Duodenal mucosa (tissue), 2 donors: ENCODE data around the gene MAP7D3.
"Not testable (repeated sequence)": the region's sequence is repeated elsewhere in the genome, so short reads cannot be mapped to it uniquely, and the experiment has no call there.

Experiments
- H3K27ac ChIP-seq: one replicate; pipeline ENCODE4 v1.7.0; 2013; ENCODE audit warnings: low read depth, low read length
- H3K27me3 ChIP-seq, 2 donors: one replicate each; pipeline ENCODE4 v1.7.0; 2013; ENCODE audit warnings: low read length in 2 of 2, control low read depth in 1 of 2; ENCODE audit not compliant: insufficient read depth in 2 of 2, control insufficient read depth in 1 of 2
- H3K36me3 ChIP-seq, 2 donors: one replicate each; pipeline ENCODE4 v1.7.0; 2013; ENCODE audit warnings: low read length in 2 of 2, control low read depth in 1 of 2; ENCODE audit not compliant: insufficient read depth in 2 of 2, control insufficient read depth in 1 of 2
- H3K4me1 ChIP-seq, 2 donors: one replicate each; pipeline ENCODE4 v1.7.0; 2013; ENCODE audit warnings: low read length in 2 of 2, control low read depth in 1 of 2; ENCODE audit not compliant: insufficient read depth in 2 of 2, control insufficient read depth in 1 of 2
- H3K4me3 ChIP-seq, 2 donors: one replicate each; pipeline ENCODE4 v1.7.0; 2013; ENCODE audit warnings: low read length in 2 of 2, low read depth in 1 of 2
- H3K9ac ChIP-seq, 2 donors: one replicate each; pipeline ENCODE4 v1.7.0; 2013; ENCODE audit warnings: low read length in 2 of 2, low read depth in 1 of 2
- H3K9me3 ChIP-seq, 2 donors: one replicate each; pipeline ENCODE4 v1.7.0; 2013; ENCODE audit warnings: low read length in 2 of 2, control low read depth in 1 of 2; ENCODE audit not compliant: control insufficient read depth in 1 of 2

The MAP7D3 gene

DNA sequence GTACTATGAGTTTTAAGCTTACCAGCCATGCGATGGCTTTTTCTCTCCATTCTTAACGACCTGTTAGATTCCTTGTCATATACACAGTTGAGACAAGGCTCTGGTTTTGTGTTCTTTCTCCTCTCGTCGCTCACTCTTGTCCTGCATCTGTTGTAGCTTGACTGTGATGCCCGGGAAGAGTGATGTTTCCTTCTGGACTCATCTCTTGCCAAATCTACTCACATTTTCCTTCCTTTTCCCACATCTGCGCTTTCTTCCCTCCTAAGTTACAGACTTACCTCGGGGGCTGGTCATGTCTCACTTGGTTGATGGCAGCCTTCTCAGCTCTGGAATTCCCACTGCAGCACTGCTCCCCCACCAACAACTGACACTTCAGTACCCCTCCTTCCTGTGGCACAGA lies 4.8 kb upstream of the MAP7D3 start:
- H3K4me3 ChIP-seq: no peak overlapping the region
- no peaks in the 10 kb centered on the region for H3K27me3 ChIP-seq
- no peaks in the 10 kb centered on the region for H3K4me1 ChIP-seq
- H3K9me3 ChIP-seq: no peaks in the 10 kb centered on the region
- H3K9ac ChIP-seq: no peak overlapping the region
- H3K36me3 ChIP-seq: no peaks in the 10 kb centered on the region
- no peak overlapping the region for H3K27ac ChIP-seq

DNA sequence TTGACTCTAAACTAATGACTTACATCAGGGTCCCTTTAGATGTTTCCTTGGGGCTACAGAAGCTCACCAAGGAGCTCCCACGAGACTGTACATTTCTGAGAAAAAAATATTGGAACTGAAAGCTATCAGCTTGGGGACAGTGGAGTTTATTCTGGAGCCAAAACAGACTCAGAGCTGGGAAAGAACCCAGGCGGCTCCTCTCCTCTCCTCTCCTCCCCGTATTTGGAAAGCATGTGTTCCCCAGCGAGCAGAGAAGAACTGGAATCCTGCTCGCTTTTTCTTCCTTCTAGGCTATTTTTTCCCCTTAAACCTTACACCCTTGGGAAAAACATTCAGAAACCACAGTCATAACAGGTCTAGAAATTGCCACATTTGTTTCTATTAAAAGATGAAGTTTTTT lies 4.3 kb upstream of the MAP7D3 start:
- Histone ChIP-seq H3K27ac (no peak overlapping the region), H3K36me3 (no peaks in the 10 kb centered on the region), H3K27me3 (no peaks in the 10 kb centered on the region), H3K9me3 (no peaks in the 10 kb centered on the region), H3K4me1 (no peaks in the 10 kb centered on the region), H3K4me3 (no peak overlapping the region), H3K9ac (no peak overlapping the region)

DNA sequence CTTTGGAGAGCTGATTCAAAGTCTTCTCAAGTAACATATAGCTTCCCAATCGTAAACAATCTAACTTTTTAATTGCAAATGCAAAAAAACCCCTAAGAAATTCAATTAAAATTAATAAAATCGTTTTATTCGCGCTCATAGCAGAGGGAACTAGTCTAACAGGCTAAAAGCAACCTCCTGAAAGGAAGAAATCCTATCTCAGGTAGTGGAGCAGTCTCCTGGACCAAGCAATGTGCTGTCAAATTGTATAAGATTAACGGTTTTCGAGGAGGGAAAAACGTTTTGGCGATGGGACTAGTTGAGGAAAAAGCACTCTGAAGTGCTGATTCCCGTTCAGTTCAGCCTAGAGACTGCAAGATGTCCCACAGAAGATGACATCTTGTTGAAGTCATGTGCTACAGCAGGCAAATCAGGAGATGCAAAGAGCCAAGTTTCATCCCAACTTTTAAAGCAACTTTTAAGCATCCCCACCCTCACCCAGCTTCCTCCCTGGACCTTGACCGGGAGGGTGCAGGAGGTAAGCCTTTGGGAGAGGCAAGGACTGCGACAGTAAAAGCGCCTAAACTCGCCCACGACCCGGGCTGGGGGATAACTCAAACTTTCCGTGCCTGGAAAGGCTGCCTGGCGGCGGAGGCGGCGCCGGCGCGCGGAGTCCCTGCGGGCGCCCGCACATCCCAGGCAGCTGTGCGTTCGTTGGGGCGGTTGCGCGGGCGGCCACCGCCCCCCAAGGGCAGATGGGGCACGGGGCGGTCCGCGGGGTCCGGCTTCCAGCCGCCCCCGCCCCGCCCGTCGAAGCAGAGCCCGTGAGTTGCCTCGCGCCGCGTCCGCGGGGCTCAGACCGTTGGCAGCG lies 784 bp downstream of the MAP7D3 start:
- Histone ChIP-seq H3K9ac (peak overlapping the region; percentile 10 to 32), H3K4me3 (peak overlapping the region; percentile 56 to 61), H3K27me3 (peaks cover 0 to 4% of the 10 kb centered on the region in 2 donors), H3K4me1 (peaks cover 5 to 6% of the 10 kb centered on the region in 2 donors), H3K27ac (peak overlapping the region; percentile 42), H3K36me3 (no peaks in the 10 kb centered on the region), H3K9me3 (no peaks in the 10 kb centered on the region)

DNA sequence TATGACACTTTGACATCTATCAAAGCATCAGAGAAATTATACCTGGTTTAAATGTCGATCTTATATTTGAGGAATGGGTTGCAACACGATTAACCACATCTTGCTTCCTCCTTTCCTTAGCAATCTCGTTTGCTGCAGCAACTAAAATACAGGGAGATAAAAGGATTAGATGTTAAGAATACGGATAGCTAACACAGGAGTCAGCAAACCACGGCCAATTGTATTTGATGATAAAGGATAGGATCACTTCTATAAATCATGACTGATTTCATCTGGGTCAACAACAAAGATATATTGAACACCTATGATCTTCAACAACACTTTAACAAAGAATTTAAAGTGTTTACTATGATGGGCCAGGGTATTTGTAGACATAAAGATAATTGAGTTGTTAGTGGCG lies 5.0 kb downstream of the MAP7D3 start:
- Histone ChIP-seq H3K4me3 (no peak overlapping the region), H3K27me3 (peaks cover 0 to 4% of the 10 kb centered on the region in 2 donors), H3K36me3 (peaks cover 0 to 4% of the 10 kb centered on the region in 2 donors), H3K9ac (no peak overlapping the region), H3K4me1 (peaks cover 5 to 6% of the 10 kb centered on the region in 2 donors), H3K27ac (no peak overlapping the region), H3K9me3 (no peaks in the 10 kb centered on the region)

DNA sequence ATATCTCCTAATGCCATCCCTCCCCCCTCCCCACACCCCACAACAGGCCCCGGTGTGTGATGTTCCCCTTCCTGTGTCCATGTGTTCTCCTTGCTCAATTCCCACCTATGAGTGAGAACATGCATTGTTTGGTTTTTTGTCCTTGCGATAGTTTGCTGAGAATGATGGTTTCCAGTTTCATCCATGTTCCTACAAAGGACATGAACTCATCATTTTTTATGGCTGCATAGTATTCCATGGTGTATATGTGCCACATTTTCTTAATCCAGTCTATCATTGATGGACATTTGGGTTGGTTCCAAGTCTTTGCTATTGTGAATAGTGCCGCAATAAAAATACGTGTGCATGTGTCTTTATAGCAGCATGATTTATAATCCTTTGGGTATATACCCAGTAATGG lies 13.4 kb downstream of the MAP7D3 start:
- H3K9me3 ChIP-seq, H3K36me3 ChIP-seq, H3K27ac ChIP-seq, H3K4me1 ChIP-seq, H3K4me3 ChIP-seq, H3K27me3 ChIP-seq, H3K9ac ChIP-seq: not testable (repeated sequence)

DNA sequence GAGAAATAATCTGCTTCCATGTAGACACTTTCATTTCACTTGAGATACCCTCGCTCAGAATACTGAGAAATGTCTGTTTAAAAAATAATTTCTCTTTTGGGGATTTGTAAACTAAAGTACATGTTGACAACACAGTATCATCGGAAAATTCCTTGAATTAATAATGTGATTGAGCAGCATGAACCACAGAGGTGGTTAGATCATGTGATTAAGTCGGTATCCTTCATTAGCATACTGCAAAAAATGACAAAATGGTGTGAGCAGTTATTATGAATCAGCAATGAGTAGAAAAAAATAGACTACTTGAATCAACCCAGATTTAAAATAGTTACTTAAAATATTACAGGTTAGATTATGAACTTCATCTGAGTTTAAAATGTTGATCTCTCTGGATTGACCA lies 14.1 kb downstream of the MAP7D3 start:
- H3K9ac ChIP-seq: no peak overlapping the region
- H3K36me3 ChIP-seq: no peaks in the 10 kb centered on the region
- H3K27me3 ChIP-seq: no peaks in the 10 kb centered on the region
- no peak overlapping the region for H3K27ac ChIP-seq
- no peaks in the 10 kb centered on the region for H3K9me3 ChIP-seq
- no peak overlapping the region for H3K4me3 ChIP-seq
- no peaks in the 10 kb centered on the region for H3K4me1 ChIP-seq

DNA sequence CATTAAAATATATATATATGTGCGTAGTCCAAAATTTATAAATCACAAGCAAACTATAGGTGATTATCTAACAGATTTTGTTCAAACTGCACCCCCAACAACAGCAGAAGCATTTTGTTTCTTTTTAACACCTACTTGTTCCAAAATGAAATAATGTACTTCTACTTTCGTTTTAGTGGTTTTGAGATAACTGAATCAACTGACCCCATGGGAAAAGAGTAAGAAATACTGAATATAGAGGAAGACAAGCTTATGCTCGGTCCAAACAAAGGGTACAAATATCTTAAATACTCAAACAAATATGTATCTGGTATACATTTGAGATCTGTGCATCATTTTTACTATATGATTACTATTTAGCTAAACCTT lies 22.4 kb downstream of the MAP7D3 start:
- Histone ChIP-seq H3K27ac (no peak overlapping the region), H3K9me3 (no peaks in the 10 kb centered on the region), H3K27me3 (no peaks in the 10 kb centered on the region), H3K4me3 (no peak overlapping the region), H3K4me1 (no peaks in the 10 kb centered on the region), H3K36me3 (peaks cover 0 to 6% of the 10 kb centered on the region in 2 donors), H3K9ac (no peak overlapping the region)

DNA sequence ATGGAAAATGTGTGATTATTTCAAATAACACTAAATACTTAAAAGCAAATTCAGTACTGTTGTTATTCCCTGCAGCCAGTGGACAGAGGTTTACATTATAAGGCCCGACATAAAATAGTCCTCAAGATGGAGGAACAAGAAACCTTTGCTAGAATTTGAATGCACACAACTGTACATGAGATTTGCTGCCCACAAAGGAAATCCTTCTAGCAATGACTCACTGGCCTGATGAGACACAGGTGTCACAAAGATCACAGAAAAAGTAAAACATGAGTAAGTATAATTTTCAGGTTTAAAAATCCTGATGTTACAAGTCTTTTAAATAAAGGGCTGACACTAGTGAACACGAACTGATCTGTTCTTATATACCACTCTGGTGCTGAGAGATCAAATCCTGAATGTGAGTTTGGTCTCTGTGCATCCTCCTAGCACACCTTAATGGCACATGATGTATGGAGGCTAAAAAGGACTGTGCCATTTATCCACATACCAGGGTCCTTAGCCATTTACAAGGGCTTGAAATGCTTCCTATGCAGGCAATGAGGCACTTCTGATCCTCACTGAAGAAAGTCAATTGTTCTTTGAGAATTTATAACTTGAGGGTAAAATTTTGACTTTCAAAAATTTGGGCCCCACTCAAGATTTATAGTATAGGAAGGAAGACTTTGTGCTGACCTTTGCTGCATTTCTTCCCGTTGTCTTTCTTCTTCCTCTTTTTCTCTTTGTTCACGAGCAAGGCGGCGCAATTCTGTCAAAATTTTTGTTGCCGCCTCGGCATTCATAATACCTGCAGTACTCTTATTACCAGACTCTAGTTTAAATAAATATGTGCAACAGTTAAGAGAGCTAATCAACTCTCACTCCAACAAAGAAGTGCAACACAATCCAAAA lies 23.0 kb downstream of the MAP7D3 start:
- H3K4me3 ChIP-seq: no peak overlapping the region
- H3K4me1 ChIP-seq: no peaks in the 10 kb centered on the region
- H3K27ac ChIP-seq: no peak overlapping the region
- H3K9ac ChIP-seq: no peak overlapping the region
- no peaks in the 10 kb centered on the region for H3K27me3 ChIP-seq
- no peaks in the 10 kb centered on the region for H3K9me3 ChIP-seq
- peaks cover 0 to 6% of the 10 kb centered on the region in 2 donors for H3K36me3 ChIP-seq

DNA sequence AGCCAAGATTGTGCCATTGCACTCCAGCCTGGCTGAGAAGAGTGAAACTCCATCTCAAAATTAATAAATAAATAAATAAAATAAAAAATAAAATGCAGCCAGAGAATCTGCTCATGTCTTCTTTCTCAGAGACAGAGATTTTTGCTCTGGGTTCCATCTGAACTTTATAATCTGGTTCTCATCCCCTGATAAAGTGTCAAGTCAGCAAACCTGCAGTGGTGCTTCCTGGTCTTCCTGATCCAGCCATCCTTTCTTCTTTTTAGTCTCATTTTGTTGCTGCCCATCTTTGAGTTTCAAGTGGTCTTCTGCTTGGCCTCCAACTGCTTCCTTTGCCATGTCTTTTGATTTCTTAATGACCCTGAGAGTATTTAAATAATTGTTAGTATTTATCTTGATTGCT lies 24.1 kb downstream of the MAP7D3 start:
- no peaks in the 10 kb centered on the region for H3K27me3 ChIP-seq
- H3K36me3 ChIP-seq: peaks cover 0 to 6% of the 10 kb centered on the region in 2 donors
- H3K4me3 ChIP-seq: no peak overlapping the region
- no peaks in the 10 kb centered on the region for H3K9me3 ChIP-seq
- H3K27ac ChIP-seq: no peak overlapping the region
- no peaks in the 10 kb centered on the region for H3K4me1 ChIP-seq
- no peak overlapping the region for H3K9ac ChIP-seq

DNA sequence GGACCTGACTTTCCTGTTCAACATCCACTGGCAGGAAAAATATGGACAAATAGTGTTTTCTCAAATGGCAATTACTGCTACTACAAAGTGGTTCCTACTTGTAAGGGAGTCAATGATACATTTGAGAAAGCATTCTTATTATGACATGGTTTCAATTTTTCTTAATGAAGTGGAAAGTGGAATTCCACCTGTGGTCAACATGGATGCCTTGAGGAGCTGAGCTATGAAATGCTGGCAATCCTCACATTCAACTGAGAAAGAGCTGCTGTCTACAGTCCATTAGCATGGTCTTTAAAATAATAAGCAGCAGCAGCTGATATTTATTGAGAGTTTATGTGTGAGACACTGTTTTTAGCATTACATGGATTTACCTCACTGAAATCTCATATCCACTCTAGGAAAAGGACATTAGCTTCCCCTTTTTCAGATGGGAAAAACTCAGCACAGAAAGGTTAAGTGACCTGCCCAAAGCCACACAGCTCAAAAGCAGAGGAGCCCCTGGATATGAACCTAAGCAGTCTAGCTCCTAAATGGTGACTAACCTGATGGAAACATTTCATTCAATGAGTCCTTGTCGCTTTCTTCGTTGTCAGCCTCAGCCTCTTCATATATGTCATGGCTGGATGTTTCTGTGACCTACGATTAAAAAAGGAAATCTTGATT lies 29.2 kb downstream of the MAP7D3 start:
- no peaks in the 10 kb centered on the region for H3K9me3 ChIP-seq
- peaks cover 0 to 3% of the 10 kb centered on the region in 2 donors for H3K4me1 ChIP-seq
- H3K36me3 ChIP-seq: peaks cover 0 to 3% of the 10 kb centered on the region in 2 donors
- H3K27me3 ChIP-seq: no peaks in the 10 kb centered on the region
- H3K27ac ChIP-seq: no peak overlapping the region
- H3K9ac ChIP-seq: no peak overlapping the region
- H3K4me3 ChIP-seq: no peak overlapping the region
